DMS153 treated with DMSO at 0.1 percent for 48 hours (cell line): ENCODE results near the gene RERE.
A peak's percentile ranks its signal among the peaks of the same experiment; 100 is the strongest.

ENCODE experiments used
- DNase-seq: peaks from one replicate; lab custom pipeline; 2025; ENCODE audit not compliant: unreplicated experiment; lab: John Stamatoyannopoulos, UW

The RERE gene

GRCh38 chr1:8671306-8671917, 146.0 kb downstream of the RERE start:
- peak; percentile 73 for DNase-seq

GRCh38 chr1:8670371-8670818, 147.0 kb downstream of the RERE start:
- no peak for DNase-seq

GRCh38 chr1:8669606-8670335, 147.7 kb downstream of the RERE start:
- no peak for DNase-seq

DNA sequence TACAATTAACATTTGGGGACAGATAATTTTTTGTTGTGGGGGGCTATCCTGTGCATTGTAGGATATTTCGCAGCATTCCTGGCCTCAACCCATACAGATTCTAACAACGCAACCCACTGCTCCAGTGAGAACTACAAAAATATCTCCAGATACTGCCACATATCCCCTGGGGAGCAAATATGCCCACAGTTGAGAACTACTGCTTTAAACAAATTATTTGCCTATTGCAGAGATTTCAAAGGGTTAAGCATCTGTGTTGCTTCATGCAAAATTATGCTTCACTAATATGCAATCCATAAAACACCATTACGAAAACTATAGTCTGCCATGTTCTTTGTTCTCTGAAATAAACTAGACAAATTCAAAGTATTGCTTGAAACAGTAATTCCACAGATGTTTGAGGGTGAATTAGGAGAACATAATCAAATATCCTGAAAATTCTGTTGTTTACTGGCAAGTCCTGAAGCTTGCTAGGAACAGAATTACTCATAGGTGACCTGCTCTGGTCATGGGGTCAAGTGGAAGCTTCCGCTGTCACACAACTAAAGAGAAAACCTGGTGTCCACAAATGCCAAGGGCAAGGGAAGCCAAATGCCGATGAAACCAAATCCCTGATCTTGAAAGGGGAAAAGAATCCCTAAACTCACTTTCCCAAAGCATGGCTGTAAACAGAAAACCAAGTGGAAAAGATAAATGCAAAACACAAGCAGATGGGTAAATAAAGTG, 149.4 kb downstream of the RERE start:
- no peak for DNase-seq

GRCh38 chr1:8666389-8667167, 150.9 kb downstream of the RERE start:
- no peak for DNase-seq

GRCh38 chr1:8665833-8666232, 151.6 kb downstream of the RERE start:
- no peak for DNase-seq

DNA sequence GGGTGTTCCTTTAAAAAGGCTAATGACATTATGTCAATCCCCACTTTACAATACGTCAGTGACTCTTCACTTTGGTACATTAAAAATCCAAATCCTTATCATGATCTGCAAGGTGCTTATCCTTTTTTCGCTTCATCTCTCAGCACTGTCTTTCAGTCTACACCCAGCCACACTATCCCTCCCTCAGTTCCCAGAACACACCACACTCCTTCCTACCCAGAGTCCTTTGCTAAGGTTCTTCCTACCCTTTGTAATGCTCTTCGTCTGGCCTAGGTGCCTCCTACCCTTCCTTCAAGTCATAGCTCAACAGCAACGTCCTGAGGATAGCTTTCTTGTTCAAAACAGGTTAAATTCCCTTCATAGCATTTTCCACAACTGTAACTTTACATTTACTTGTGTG, 152.6 kb downstream of the RERE start:
- no peak for DNase-seq

GRCh38 chr1:8663915-8664329, 153.5 kb downstream of the RERE start:
- no peak for DNase-seq

DNA sequence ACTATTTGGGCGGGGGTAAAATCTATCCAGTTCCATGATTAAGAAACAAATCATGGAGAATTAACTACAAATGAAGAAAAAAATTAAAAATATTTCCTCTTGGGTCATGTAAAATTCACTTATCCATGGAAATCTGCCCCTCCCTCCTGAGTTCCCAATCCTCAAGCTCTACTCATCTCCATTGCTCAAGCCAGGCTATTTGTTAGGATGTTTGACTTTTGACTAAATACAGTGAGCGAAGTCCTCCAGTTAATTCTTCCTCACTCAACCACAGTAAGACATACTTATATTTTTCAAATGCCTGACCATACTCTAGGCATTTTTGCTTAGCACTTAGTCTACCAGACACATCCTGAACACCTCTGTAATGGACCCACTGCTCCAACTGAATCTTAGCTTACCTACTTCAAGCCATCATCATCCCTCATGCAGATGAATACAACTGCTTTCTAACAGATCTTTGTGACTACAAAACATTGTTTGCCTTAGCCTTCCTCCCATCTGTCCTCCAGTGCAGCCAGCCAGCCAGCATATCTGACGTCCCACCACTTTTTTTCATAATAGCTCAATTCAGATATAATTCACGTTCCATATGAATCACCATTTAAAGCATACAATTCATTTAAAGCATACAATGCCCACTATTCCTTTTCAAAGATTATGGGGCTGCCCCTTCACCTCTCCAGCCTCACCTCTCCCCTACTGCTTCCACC, 154.2 kb downstream of the RERE start:
- no peak for DNase-seq

GRCh38 chr1:8662380-8663072, 154.9 kb downstream of the RERE start:
- no peak for DNase-seq

- no peak for DNase-seq
Measured at GRCh38 chr1:8661185-8662110, 156.0 kb downstream of the RERE start.

- no peak for DNase-seq
Measured at GRCh38 chr1:8660411-8660828, 157.0 kb downstream of the RERE start.

DNA sequence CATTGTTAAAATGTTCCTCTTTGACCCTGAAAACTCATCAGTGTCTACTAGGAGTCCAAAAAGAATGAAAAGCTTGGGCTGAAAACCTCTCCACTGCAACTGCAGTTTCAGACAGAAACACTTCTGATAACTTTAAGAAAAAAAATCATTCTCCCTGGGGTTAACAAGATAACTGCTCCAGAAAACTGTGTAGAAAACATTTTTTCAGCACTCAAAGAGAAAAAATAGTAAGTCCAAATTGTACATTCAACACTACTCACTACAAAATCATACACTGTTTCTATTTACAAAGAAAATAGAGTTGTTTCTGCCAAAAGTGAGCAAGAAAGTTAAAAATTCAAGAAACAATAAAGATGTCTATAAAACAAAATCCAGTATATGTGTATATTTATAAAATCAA, 157.8 kb downstream of the RERE start:
- DNase-seq: no peak

DNA sequence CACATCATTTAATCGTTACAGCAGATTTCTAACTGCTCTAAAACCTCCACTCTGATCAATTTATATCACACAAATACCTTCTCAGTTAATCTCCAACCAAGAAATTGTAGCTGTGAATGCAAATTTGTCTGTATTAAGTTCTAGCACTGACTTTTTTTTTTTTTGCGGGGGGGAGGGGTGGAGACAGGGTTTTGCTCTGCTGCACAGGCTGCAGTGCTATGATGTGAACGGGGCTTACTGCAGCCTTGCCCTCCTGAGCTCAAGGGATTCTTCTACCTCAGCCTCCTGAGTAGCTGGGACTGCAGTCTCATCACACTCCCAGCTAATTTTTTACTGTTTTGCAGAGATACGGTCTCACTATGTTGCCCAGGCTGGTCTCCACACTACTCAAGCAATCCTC, 163.6 kb downstream of the RERE start:
- DNase-seq: no peak

DNA sequence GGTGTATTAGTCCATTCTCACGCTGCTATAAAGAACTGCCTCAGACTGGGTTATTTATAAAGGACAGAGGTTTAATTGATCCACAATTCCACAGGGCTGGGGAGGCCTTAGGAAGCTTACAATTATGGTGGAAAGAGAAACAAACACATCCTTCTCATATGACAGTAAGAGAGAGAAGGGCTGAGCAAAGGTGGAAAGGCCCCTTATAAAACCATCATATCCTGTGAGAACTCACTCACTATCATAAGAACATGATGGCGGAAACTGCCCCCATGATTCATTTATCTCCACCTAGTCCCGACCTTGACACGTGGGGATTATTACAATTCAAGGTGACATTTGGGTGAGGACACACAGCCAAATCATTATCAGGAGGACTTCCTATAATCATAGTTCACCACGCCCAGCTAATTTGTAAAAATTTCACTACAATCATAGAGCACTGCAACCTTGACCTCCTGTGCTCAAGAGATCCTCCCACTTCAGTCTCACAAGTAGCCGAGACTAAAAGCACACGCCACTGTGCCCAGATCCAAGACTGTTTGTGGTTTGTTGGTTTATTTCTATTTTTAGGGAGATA, 164.9 kb downstream of the RERE start:
- no peak for DNase-seq

GRCh38 chr1:8651962-8652361, 165.5 kb downstream of the RERE start:
- no peak for DNase-seq

DNA sequence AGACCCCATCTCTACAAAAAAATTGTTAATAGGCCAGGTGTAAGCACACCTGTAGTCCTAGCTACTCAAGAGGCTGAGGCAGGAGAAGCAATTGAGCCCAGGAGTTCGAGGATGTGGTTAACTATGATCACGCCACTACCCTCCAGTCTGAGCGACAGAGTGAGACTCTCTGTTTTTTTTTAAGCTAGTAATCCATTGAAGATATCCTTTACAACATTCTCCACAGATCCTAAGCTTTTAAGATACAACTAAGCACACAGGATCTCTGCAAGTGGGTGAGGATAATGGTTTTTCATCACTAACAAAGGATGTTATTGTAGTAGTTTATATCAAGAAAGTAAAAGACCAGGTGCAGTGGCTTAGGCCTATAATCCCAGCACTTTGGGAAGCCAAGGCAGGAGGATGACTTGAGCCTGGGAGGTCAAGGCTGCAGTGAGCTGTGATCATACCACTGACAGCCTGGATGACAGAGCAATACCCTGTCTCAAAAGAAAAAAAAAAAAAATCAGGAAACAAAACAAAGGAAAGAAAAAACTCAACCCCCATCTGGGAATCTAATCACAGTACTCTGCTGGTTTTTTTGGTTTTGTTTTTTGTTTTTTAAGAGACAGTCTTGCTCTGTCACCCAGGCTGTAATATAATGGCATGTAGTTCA, 166.1 kb downstream of the RERE start:
- no peak for DNase-seq

- no peak for DNase-seq
Measured at GRCh38 chr1:8649875-8650274, 167.6 kb downstream of the RERE start.
